Ascending aorta (tissue), 2 donors: ENCODE measurements around the gene POPDC3. TPM values are rescaled to one million over a fixed set of nuclear protein-coding genes. Genes with fewer than 3 reads are reported as not detected.

Experiments used
- DNase-seq, 2 donors: peaks; one replicate each; pipeline ENCODE4 v3.0.0-alpha.2; 2019; ENCODE audit warnings: low spot score in 2 of 2
- H3K27ac ChIP-seq, 2 donors: fragments of 200-600 bp; sonication (generic); one replicate each; pipeline ENCODE4 v1.5.1; 2016 to 2017; ENCODE audit warnings: mild to moderate bottlenecking in 1 of 2
- H3K27me3 ChIP-seq: fragments of 200-600 bp; sonication (generic); one replicate; pipeline ENCODE4 v1.5.1; 2017
- H3K36me3 ChIP-seq, 2 donors: fragments of 200-600 bp; sonication (generic); one replicate each; pipeline ENCODE4 v1.5.1; 2016
- H3K4me1 ChIP-seq, 2 donors: fragments of 200-600 bp; sonication (generic); one replicate each; pipeline ENCODE4 v1.5.1; 2016 to 2017; ENCODE audit warnings: mild to moderate bottlenecking in 1 of 2
- H3K4me3 ChIP-seq, 2 donors: fragments of 200-600 bp; sonication (generic); one replicate each; pipeline ENCODE4 v1.5.1; 2016 to 2017; ENCODE audit warnings: mild to moderate bottlenecking in 1 of 2
- H3K9me3 ChIP-seq, 2 donors: fragments of 200-600 bp; sonication (generic); one replicate each; pipeline ENCODE4 v1.5.1; 2016
- CTCF ChIP-seq, 3 experiments: fragments of 200-600 bp in 2 of 3; fragments of 450-650 bp in 1 of 3; sonication (generic) in 2 of 3; IDR thresholded peaks; one replicate each; pipeline ENCODE4 v1.5.1; 2016 to 2019; ENCODE audit warnings: antibody characterized with exemption in 3 of 3, mild to moderate bottlenecking in 1 of 3, moderate library complexity in 1 of 3
- intact Hi-C: fragments of 100-400 bp; cut with DNase I; formaldehyde crosslinking; loops from one replicate; pipeline ENCODE4 v1.15.1; 2023
- total RNA-seq: library from RNA; depleted of rRNA; stranded (reverse); fragments of >200 nt; gene quantifications from one replicate; pipeline ENCODE4 v1.1.0, GENCODE V29; 2016

POPDC3 gene
- total RNA-seq, 1 donor from 2014 or later = not detected

- H3K27ac ChIP-seq = no peak overlapping the region
- no peaks in the 10 kb centered on the region for H3K9me3 ChIP-seq
- H3K4me3 ChIP-seq = no peak overlapping the region
- TF ChIP-seq CTCF (IDR thresholded peaks at IDR 0.05) = no peak
- DNase-seq = no peak
- intact Hi-C loops = no loop called here
- no peaks in the 10 kb centered on the region for H3K27me3 ChIP-seq
- no peaks in the 10 kb centered on the region for H3K4me1 ChIP-seq
- no peaks in the 10 kb centered on the region for H3K36me3 ChIP-seq
These were observed 8.4 kb upstream of the POPDC3 start for GRCh38 chr6:105188251-105188650.

DNA sequence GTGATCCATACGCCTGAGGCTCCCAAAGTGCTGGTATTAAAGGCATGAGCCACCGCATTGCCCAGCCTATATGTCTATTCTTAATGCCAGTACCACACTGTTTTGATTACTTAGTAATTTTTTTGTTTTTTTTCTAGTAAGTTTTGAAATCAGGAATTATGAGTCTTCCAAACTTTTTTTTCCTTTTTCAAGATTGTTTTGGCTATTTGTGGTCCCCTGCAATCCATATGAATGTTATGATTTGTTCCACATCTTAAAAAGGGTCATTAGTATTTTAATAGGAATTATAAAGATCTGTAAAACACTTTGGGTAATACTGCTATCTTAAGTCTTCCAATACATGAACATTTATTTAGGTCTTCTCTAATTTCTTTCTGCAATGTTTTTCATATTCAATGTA, 6.8 kb upstream of the POPDC3 start:
- H3K4me1 ChIP-seq = no peaks in the 10 kb centered on the region
- TF ChIP-seq CTCF (IDR thresholded peaks at IDR 0.05) = no peak
- no peak for DNase-seq
- H3K9me3 ChIP-seq = no peaks in the 10 kb centered on the region
- H3K27me3 ChIP-seq = no peaks in the 10 kb centered on the region
- intact Hi-C loops = no loop called here
- no peaks in the 10 kb centered on the region for H3K36me3 ChIP-seq
- no peak overlapping the region for H3K27ac ChIP-seq
- no peak overlapping the region for H3K4me3 ChIP-seq

- Histone ChIP-seq H3K27me3 (no peaks in the 10 kb centered on the region), H3K4me1 (no peaks in the 10 kb centered on the region), H3K36me3 (no peaks in the 10 kb centered on the region), H3K4me3 (no peak overlapping the region), H3K27ac (no peak overlapping the region), H3K9me3 (no peaks in the 10 kb centered on the region)
- intact Hi-C loops = no loop called here
- TF ChIP-seq CTCF (IDR thresholded peaks at IDR 0.05) = no peak
- DNase-seq = no peak
These were observed 5.1 kb upstream of the POPDC3 start for GRCh38 chr6:105184921-105185320.

- DNase-seq = no peak
- intact Hi-C loops = no loop called here
- Histone ChIP-seq H3K4me3 (no peak overlapping the region), H3K36me3 (no peaks in the 10 kb centered on the region), H3K9me3 (no peaks in the 10 kb centered on the region), H3K27me3 (peaks cover 7% of the 10 kb centered on the region), H3K4me1 (peaks cover 0 to 3% of the 10 kb centered on the region in 2 donors), H3K27ac (no peak overlapping the region)
- no peak for TF ChIP-seq CTCF (IDR thresholded peaks at IDR 0.05)
These were observed 2.2 kb upstream of the POPDC3 start for GRCh38 chr6:105181981-105182515.

DNA sequence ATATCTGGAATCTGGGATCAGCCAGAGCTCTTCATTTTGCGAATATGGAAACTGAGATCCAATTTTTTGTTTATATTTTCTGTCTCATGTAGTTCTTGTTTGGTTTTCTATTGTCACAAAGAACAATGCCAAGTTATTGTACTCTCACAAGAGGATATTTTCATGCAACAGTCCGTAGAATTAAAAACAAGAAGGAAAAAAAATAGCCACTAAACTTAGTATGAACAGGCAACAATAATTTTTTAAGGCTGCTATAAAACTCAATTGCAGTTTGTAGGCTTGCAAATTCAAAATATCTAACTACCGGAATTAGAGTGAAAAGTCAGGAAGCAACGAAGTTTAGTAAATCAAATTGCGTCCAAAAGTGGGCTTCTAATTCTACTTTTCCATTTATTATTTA, 1.2 kb downstream of the POPDC3 start:
- H3K4me3 ChIP-seq = no peak overlapping the region
- no peak for DNase-seq
- intact Hi-C loops = no loop called here
- peaks cover 0 to 3% of the 10 kb centered on the region in 2 donors for H3K4me1 ChIP-seq
- H3K27me3 ChIP-seq = peaks cover 7% of the 10 kb centered on the region
- H3K27ac ChIP-seq = no peak overlapping the region
- no peaks in the 10 kb centered on the region for H3K36me3 ChIP-seq
- no peak for TF ChIP-seq CTCF (IDR thresholded peaks at IDR 0.05)
- no peaks in the 10 kb centered on the region for H3K9me3 ChIP-seq

DNA sequence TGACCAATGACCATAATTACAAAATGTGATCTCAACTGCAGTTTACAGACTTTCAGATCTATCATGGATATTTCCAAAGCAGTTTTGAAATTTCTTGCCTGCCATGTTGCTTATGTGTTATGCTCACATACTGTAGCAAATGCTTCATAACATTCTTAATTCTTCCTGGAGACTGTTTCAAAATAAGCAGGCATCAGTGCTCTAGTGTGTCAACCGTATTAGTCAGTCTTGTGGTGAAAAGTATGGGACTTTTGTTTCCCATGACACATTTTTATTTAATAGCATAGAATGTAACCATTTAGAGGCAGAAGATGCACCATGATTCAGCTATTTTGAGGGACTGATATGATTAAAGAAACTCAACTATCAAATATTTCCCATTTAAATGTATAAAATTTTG, 1.7 kb downstream of the POPDC3 start:
- no peak for TF ChIP-seq CTCF (IDR thresholded peaks at IDR 0.05)
- intact Hi-C loops = no loop called here
- Histone ChIP-seq H3K27ac (no peak overlapping the region), H3K27me3 (peaks cover 7% of the 10 kb centered on the region), H3K9me3 (no peaks in the 10 kb centered on the region), H3K4me3 (no peak overlapping the region), H3K36me3 (no peaks in the 10 kb centered on the region), H3K4me1 (peaks cover 0 to 3% of the 10 kb centered on the region in 2 donors)
- DNase-seq = no peak
